ENCODE results near the gene ZNF593OS. TPM values are rescaled to one million over a fixed set of nuclear protein-coding genes. Genes with fewer than 3 reads are reported as not detected.

ZNF593OS gene
- total and polyA plus RNA-seq, 2 of the 8 experiments (the other 6 are each of a cell fraction or from before 2014, with no cell fraction given), result not detected

GRCh38 chr1:26197301-26197700, 25.7 kb upstream of the ZNF593OS start (continued):
- TF ChIP-seq CHD7 (IDR thresholded peaks at IDR 0.05; ENCODE audit: insufficient replicate concordance, low read length), result no peak
- no peak for TF ChIP-seq BACH1 (IDR thresholded peaks at IDR 0.05; ENCODE audit: low read length)
- no peak for TF ChIP-seq CHD1 (IDR thresholded peaks at IDR 0.05; ENCODE audit: low read depth, low read length)
- no peak for TF ChIP-seq HDAC6 (IDR thresholded peaks at IDR 0.05; ENCODE audit: low read depth, low read length)
- TF ChIP-seq RNF2 (IDR thresholded peaks at IDR 0.05; ENCODE audit: borderline replicate concordance, low read depth, low read length, missing control alignments, poor library complexity, severe bottlenecking), result no peak
- no peak for TF ChIP-seq KDM4A (IDR thresholded peaks at IDR 0.05; ENCODE audit: low read depth, low read length, severe bottlenecking)
- TF ChIP-seq SP4 (IDR thresholded peaks at IDR 0.05; ENCODE audit: low read length), result no peak
- TF ChIP-seq CBX8 (IDR thresholded peaks at IDR 0.05; ENCODE audit: borderline replicate concordance, low read depth, low read length), result no peak

Measured in H1 (cell line).